ENCODE measurements around the gene COX10.
"Not testable (repeated sequence)": the region's sequence is repeated elsewhere in the genome, so short reads cannot be mapped to it uniquely, and the experiment has no call there.

COX10 gene

GRCh38 chr17:14177801-14178200 is 108.5 kb downstream of the COX10 start:
- DNase-seq (ENCODE audit: low spot score) = not testable (repeated sequence)

DNA sequence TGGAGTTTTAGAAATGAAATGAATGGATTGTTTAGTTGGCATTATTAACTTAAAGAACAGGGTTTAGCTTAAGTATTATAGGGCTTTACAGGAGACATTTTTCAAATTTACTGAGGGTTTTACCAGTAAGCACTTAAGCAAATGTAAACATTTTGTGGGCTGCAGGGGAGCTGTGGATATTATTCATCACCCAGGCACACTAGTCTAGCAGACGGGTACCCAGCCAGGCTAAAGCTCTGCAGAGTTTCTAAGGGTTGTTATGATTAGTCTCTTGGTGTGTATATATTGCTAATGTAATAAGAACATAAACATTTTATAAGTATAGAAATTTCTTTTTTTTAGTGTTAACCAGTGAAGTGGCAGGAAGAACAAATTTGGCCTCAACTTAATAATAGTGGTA is 110.6 kb downstream of the COX10 start:
- not testable (repeated sequence) for DNase-seq (ENCODE audit: low spot score)

DNA sequence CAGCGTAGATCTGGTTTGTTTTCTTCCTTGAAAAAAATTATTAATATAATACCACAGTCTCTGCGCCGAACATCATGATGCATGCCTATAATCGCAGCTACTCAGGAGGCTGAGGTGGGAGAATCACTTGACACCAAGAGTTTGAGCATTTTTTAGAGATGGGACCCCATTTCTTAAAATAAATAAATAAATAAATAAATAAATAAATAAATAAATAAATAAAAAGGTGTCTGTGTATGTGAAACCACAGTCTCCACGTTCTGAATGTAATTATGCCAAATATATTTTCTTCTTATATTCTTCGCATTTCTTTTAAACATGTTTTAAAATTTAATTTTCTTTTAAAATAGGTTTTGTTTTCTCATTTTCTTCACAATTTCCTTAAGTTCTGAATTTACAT is 112.8 kb downstream of the COX10 start:
- not testable (repeated sequence) for DNase-seq (ENCODE audit: low spot score)

GRCh38 chr17:14184536-14184935 is 115.2 kb downstream of the COX10 start:
- not testable (repeated sequence) for DNase-seq (ENCODE audit: low spot score)

GRCh38 chr17:14186443-14186842 is 117.1 kb downstream of the COX10 start:
- DNase-seq (ENCODE audit: low spot score) = not testable (repeated sequence)

DNA sequence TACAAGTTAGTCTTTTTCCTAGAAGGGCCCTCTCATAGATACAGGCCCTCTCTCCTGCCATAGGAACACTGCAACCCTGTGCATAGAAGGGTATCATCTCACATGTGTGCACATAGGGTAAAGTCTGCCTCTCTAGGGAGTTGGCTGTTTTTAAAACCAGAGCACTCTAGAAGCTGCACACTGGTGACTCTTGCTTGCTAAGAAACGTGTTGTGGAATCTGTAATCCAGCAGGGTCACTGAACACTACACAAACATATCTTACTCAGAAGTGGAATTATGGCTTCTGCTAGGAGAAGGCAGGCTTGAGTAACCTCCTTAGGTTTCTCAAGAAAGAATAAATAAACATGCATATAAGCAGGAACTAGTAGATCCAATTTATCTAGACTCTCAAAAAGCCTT is 121.5 kb downstream of the COX10 start:
- not testable (repeated sequence) for DNase-seq (ENCODE audit: low spot score)

- not testable (repeated sequence) for DNase-seq (ENCODE audit: low spot score)
Measured at GRCh38 chr17:14191469-14191868, 122.2 kb downstream of the COX10 start.

DNA sequence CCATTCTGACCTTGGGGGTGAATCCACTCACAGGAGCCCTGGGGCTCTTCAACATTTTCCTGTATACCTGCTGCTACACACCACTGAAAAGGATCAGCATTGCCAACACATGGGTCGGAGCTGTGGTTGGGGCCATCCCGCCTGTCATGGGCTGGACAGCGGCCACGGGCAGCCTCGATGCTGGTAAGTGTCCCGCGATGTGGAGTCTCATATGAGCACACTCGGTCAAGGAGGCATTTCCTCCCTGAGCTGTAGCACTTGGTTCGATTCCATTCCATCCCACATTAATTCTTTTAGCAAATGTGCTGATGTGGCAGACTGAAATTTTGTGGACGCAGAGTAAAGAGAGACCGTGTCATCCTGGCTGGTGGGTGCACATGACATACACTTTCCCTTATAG is 122.7 kb downstream of the COX10 start:
- not testable (repeated sequence) for DNase-seq (ENCODE audit: low spot score)

DNA sequence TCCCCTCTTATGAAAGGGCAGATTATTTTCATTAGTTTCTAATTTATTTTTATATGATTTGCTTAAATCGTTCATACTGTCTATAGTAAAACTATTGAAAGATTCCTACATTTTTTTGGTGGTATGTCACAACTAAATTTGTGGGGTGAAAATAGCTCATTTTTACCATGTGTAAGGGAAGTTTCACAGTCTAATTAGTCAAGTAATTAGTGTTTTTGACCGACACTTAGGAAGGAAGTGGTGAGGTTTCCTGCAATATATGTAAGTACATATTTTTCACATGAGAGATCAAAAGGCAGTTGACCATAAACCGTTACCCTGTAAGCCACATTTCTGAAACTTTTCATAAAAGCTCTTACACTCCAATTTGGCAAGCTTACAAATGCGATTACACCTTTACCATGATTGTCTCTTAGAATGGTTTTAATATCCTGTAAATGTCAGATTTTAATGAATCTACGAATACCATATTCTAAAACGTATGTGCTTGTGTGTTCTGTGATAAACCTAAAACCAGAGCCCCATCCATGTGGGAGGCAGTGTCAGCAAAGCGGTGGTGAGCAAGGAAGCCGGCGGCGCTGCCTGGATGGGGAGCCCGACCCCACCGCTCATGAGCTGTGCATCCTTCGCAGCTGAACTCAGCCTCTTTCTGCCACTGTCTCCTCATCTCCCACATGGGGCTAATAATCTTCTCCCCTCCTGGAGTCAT is 123.5 kb downstream of the COX10 start:
- not testable (repeated sequence) for DNase-seq (ENCODE audit: low spot score)

GRCh38 chr17:14196377-14196997 is 127.2 kb downstream of the COX10 start:
- no peak for DNase-seq (ENCODE audit: low spot score)

DNA sequence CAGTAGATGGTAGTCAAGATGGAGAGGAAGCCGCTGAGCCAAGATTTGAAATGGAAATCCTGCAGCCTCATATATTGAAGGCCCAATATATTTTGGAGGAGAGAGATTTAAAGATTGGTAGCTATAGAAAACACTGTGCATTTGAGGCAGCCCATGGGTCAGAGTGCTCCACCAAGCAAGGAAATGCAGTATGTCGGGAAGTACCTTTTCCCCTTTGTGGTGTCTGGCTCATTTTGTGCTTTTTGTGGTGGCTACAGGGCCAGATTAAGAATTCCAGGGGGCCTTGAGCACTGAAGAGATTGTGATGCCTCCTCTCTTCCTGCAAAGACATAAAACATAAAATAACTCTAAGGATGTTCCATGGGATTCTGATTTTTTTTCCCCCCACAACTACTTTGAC is 127.8 kb downstream of the COX10 start:
- DNase-seq (ENCODE audit: low spot score) = no peak

- DNase-seq (ENCODE audit: low spot score) = no peak
Measured at GRCh38 chr17:14197586-14197985, 128.3 kb downstream of the COX10 start.

DNA sequence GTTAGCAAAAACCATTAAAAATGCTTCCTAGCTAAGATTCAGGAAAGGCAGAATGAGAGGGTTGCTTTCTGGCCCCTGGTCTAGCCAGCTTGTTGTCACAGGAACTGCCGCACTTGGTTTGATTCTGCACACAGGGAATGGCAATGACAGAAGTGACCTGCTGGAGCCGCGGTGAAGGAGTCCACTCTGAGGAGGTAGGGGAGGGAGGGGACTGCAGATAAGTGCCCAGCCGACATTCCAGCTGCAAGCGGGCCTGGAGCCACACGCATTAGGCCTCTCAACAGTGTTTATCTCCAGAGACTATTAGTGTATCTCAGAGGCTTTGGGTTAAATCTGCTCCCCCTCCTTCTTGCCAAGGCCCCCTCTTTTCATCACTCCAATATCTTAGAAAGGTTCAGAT is 128.7 kb downstream of the COX10 start:
- no peak for DNase-seq (ENCODE audit: low spot score)

- no peak for DNase-seq (ENCODE audit: low spot score)
Measured at GRCh38 chr17:14198575-14198974, 129.3 kb downstream of the COX10 start.

DNA sequence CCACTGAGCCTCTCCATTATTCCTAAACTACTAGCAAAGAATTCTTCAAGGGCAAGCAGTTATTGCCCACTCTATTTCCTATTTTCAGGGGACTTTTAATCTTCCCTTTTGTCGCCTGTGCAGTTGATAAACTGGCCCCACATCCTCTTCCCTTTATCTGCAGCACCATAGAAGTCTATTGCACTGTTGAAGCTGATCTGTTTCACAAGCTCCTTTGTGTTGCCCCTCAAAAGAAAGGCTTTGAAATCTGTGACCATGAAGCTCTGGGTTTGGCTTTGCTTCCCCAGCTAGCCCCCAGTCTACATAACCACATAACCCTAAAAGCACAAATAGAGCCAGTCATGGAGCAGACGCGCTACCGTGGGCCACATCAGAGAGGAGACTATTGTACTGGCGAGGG is 130.3 kb downstream of the COX10 start:
- DNase-seq (ENCODE audit: low spot score) = no peak

GRCh38 chr17:14200354-14200753 is 131.1 kb downstream of the COX10 start:
- DNase-seq (ENCODE audit: low spot score) = no peak

GRCh38 chr17:14201021-14201987 is 132.0 kb downstream of the COX10 start:
- DNase-seq (ENCODE audit: low spot score) = no peak

- DNase-seq (ENCODE audit: low spot score) = no peak
Measured at GRCh38 chr17:14201988-14202380, 132.7 kb downstream of the COX10 start.

DNA sequence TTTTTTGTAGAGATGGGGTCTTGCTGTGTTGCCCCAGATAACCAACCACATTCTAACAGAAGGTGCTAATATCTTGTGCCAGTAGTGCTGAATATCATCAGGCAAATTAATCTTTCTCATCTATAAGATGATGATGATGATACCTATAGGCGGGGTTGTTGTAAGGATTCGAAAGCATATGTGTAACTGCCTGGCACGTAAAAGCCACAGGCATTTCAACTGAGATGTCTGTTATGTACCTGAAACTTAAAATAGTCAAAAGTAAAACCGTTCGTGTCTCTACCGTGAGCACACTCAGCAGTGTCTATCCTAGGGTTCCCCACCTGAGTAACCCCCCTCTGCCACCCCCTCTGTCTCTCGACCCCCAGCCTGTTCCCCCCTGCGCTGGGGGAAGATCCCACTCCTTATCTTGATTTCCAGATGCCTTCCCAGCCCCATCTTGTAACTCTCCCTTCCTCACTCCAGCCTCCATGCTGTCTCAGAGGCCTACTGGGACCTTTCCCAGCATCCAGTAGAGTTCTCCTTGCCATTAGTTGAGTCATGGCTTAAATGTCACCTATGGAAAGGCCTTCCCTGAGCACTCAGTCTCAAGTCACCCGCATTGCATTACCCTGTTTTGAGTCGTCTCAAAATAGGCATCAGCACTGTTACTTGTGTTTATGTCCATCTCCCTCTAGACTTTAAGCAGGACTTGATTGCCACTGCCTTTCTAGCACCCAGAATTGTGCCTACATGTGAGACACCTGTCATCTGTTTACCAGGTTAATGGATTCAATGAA is 133.3 kb downstream of the COX10 start:
- no peak for DNase-seq (ENCODE audit: low spot score)

GRCh38 chr17:14203388-14203787 is 134.1 kb downstream of the COX10 start:
- no peak for DNase-seq (ENCODE audit: low spot score)

- DNase-seq (ENCODE audit: low spot score) = no peak
Measured at GRCh38 chr17:14204084-14204483, 134.8 kb downstream of the COX10 start.

DNA sequence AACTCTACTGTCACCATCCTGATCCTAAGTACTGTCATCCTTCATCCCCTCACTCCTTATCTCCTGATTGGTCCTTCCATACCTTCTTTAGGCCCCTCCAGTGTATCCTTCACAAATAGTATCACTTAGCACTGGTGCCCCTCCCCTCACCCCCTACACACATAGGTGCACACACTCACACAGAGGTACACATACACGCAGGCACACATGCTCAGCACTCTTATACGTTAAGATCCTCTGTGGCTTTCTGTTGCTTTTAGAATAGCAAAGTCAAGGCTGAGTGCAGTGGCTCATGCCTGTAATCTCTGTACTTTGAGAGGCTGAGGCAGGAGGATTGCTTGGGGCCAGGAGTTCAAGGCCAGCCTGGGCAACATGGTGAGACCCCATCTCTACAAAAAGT is 135.2 kb downstream of the COX10 start:
- DNase-seq (ENCODE audit: low spot score) = no peak
